ENCODE measurements around the gene TTC33.
"Not testable (repeated sequence)": the region's sequence is repeated elsewhere in the genome, so short reads cannot be mapped to it uniquely, and the experiment has no call there.

TTC33 gene, protein sequence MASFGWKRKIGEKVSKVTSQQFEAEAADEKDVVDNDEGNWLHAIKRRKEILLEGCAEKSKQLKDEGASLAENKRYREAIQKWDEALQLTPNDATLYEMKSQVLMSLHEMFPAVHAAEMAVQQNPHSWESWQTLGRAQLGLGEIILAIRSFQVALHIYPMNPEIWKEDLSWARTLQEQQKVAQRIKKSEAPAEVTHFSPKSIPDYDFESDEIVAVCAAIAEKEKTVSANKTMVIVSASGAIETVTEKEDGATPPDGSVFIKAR

GRCh38 chr5:40755407-40756365 is at the start of gene TTC33:
Gene TTC33, minus strand, starts transcription at chr5:40755961. Its CDS starts 8,943 bp downstream, at chr5:40747018.
- DNase-seq, result peak; percentile 94 to 95

DNA sequence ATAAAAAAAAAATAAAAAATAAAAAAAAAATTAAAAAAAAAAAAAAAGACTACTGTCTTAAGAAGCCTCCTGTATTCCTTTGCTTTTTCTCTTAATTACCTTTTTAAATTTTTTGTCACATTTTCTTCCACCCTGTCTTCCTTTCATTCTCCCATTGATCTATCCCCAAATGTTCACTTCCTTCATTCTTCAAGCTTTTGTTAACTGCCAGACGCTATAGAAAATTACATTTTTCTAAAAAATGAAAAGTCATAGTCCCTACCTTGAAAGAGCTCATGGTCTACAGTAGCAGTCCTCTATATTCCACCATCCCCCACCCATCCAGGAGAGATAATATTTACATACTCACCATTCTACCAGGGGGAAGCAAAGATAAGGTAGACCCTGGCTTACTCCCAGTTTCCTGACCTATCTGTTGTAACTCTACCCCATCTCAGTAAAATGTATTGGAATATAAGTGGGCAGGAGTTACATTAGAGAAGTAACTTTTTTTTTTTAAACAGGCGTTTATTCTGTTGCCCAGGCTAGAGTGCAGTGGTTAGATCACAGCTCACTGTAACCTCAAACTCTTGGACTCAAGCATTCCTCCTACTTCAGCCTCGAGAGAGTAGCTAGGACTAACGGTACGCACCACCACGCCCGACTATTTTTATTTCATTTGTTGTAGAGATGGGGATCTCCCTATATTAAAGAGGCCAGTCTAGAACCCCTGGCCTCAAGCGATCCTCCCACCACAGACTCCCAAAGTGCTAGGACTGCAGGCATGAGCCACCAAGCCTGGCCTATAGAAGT is 46.2 kb upstream of the TTC33 start:
- DNase-seq, result no peak

- no peak for DNase-seq
Measured at GRCh38 chr5:40799258-40799657, 43.5 kb upstream of the TTC33 start.

GRCh38 chr5:40798801-40799210 is 43.0 kb upstream of the TTC33 start:
- no peak for DNase-seq

GRCh38 chr5:40798012-40798800 is 42.4 kb upstream of the TTC33 start, which contains the start of gene PRKAA1:
Gene PRKAA1, minus strand, starts transcription at chr5:40798374. Its CDS starts 185 bp downstream, at chr5:40798189.
- DNase-seq, result peak; percentile 87 to 91

GRCh38 chr5:40797273-40798011 is 41.7 kb upstream of the TTC33 start:
- DNase-seq, result peak; percentile 70 to 78

DNA sequence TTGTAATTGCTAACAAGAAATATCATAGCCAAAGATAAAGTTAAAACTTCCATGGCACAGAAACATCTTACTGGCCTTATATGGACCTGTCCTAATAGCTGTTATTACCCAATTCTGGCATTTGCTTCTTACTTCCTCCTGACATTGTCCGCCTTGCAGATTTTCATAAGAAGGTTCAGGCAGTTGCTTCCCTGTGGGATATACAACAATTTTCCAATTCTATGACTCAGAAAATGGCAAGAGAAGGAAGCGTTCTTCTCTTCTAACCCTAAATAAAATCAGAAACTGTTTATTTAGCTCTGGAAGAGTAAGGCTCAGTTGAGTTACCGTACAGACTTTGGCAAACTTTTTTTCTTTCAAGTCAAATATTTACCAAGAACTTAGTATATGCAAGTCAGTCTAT is 40.7 kb upstream of the TTC33 start:
- no peak for DNase-seq

GRCh38 chr5:40794877-40795276 is 39.1 kb upstream of the TTC33 start:
- DNase-seq, result not testable (repeated sequence)

DNA sequence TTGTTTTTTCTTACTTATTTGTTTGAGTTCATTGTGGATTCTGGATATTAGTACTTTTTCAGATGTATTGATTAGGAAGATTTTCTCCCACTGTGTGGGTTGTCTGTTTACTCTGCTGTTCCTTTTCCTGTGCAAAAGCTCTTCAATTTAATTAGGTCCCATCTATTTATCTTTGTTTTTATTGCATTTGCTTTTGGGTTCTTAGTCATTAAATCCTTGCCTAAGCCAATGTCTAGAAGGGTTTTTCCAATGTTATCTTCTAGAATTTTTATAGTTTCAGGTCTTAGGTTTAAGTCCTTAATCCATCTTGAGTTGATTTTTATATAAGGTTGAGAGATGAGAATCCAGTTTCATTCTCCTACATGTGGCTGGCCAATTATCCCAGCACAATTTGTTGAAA is 38.6 kb upstream of the TTC33 start:
- not testable (repeated sequence) for DNase-seq

GRCh38 chr5:40792691-40793090 is 36.9 kb upstream of the TTC33 start:
- not testable (repeated sequence) for DNase-seq

DNA sequence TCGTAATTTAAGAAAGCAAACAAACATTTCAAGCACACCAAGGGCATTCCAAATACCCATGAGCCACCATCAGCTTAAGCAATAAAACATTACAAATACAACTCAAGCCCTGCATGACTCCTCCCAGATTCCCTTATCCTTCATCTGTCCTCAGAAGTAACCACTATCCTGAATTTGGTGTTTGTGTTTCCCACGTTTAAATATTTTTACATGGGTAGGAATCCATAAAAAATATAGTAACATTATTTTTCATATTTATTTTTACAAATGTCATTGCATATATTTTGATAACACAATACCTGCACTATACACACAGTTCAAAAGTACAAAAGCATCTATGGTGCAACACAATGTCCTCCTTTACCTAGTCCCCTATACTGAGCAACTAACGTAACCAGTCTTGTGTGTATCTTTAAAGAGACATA is 36.0 kb upstream of the TTC33 start:
- DNase-seq, result no peak

DNA sequence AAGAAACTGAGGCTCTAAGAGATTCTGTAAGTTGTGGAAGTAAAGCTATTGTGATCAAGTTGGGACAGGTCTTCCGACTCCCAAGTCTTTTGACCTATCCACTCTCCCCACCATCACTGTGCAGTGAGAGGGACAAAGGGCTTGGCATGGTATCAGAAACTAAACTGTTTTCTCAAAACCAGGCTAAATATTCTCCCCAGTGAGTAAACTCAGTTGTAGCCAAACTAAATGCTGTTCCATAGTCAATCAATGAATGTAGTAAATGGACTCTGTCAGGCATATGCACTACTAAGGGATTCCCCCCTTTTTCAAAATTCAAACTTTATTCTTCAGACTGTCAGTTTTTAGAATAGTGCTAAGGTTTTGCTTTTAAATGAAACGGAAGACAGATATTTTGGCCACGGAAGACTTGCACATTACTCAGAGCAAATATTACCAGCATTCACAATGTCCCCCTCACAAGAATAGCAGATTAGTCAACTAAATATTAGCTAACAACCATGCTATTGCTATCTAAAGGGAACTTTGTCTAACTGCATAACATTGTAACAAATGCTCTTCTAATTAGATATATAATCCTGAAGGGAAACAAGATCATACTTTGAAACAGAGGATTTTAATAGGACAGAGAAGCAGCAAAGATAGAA is 35.3 kb upstream of the TTC33 start:
- no peak for DNase-seq

DNA sequence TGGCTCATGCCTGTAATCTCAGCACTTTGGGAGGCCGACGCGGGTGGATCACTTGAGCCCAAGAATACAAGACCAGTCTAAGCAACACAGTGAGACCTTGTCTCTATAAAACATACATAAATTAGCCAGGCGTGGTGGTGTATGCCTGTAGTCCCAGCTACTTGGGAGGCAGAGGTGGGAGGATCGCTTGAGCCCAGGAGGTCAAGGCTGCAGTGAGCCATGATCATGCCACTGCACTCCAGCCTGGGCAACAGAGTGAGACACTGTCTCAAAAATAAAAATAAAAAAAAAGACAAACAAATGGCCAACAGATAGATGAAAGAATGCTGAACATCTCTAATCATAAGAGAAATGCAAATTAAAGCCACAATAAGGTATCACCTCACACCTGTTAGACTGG is 33.2 kb upstream of the TTC33 start:
- not testable (repeated sequence) for DNase-seq

DNA sequence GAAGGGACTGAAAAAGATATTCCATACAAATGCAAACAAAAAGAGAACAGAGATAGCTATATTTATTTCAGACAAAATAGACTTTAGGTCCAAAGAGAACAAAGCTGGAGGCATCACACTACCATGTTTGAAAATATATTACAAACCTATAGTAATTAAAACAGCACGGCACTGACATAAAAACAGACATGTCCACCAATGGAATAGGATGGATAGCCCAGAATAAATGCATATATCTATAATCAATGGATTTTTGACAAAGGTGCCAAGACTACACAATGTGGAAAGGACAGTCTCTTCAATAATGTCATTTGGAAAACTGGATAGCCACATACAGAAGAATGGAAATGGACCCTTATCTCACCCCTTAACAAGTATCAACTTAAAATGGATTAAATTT is 32.2 kb upstream of the TTC33 start:
- DNase-seq, result no peak

DNA sequence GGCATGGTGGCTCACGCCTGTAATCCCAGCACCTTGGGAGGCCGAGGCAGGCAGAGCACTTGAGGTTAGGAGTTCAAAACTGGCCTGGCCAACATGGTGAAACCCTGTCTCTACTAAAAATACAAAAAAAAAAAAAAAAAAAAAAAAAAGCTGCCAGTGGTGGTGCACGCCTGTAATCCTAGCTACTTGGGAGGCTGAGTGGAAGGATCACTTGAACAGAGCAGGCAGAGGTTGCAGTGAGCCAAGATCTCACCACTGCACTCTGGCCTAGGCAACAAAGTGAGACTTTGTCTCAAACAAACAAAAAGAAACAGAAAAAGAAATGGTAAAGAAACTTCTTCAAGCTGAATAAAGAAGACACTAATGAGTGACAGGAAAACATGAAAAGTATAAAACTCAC is 30.9 kb upstream of the TTC33 start:
- not testable (repeated sequence) for DNase-seq

DNA sequence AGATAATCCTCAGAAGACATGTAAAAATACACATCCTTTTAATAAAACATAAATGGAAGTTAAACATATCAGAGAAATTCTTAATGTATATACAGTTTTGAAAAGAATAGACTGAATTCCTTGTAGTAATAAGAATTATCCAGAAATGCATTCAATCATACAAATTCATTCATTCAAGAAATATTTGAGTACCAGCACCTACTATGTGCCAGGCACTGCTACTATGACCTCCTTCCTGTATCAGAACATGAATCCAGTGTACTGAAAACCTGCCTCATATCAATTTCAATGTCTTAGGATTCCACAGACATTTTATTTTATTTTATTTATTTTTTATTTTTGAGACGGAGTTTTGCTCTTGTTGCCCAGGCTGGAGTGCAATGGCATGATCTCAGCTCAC is 29.2 kb upstream of the TTC33 start:
- no peak for DNase-seq

DNA sequence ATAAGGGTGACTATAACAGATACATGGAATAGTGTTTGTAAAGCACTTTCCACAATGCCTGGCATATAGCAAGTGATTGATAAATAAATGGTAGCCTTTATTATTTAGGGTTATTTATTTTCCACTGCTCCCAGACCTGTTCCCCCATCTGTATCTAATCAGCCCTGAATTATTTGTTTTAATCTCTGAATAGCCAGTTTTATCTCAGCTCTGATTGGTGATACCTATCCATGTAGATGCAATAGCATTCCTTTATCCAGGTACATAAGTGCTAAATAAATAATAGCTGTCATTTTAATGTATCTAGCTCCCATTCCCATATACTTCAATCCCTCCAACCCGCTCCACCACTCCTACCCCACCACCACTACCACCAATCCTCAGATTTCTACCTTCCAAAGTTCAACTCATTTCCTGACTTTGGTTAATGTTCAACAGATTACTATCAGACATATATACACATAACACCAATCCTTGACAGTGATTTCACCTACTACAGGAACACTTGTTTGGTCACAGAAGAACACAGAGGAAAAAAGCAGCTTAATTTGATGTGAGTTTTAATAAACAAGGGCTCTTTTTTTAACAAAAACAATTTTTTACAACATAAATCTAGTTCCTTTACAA is 28.4 kb upstream of the TTC33 start:
- DNase-seq, result no peak

GRCh38 chr5:40781843-40782409 is 26.2 kb upstream of the TTC33 start:
- no peak for DNase-seq

- no peak for DNase-seq
Measured at GRCh38 chr5:40780858-40781257, 25.1 kb upstream of the TTC33 start.

- no peak for DNase-seq
Measured at GRCh38 chr5:40780199-40780598, 24.4 kb upstream of the TTC33 start.

Measured in activated CD4-positive, alpha-beta T cell treated with anti-CD3 and anti-CD28 coated beads for 4 hours (primary cell).